ENCODE results near the gene MMP3.

The MMP3 gene

GRCh38 chr11:102792604-102793003, 50.8 kb downstream of the MMP3 start (continued):
- TF ChIP-seq ZNF747 (tag by site-specific recombination; IDR thresholded peaks at IDR 0.05): no peak
- no peak for TF ChIP-seq ZNF280C (tag by site-specific recombination; IDR thresholded peaks at IDR 0.05)
- TF ChIP-seq, protein P1, sequence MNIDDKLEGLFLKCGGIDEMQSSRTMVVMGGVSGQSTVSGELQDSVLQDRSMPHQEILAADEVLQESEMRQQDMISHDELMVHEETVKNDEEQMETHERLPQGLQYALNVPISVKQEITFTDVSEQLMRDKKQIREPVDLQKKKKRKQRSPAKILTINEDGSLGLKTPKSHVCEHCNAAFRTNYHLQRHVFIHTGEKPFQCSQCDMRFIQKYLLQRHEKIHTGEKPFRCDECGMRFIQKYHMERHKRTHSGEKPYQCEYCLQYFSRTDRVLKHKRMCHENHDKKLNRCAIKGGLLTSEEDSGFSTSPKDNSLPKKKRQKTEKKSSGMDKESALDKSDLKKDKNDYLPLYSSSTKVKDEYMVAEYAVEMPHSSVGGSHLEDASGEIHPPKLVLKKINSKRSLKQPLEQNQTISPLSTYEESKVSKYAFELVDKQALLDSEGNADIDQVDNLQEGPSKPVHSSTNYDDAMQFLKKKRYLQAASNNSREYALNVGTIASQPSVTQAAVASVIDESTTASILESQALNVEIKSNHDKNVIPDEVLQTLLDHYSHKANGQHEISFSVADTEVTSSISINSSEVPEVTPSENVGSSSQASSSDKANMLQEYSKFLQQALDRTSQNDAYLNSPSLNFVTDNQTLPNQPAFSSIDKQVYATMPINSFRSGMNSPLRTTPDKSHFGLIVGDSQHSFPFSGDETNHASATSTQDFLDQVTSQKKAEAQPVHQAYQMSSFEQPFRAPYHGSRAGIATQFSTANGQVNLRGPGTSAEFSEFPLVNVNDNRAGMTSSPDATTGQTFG (tag by site-specific recombination; IDR thresholded peaks at IDR 0.05; ENCODE audit: borderline replicate concordance): no peak

GRCh38 chr11:102791271-102792036, 52.0 kb downstream of the MMP3 start:
- no peak overlapping the region for H3K27ac ChIP-seq (ENCODE audit: extremely low read depth, low read depth, low read length)
- ChIA-PET CTCF (interaction anchor here (0.7 to 2.6 kb wide), 6 partner anchors 8 to 492 kb away, joined by 3 to 11 read pairs (median 3); partner anchors contain the start of gene MMP10), POLR2A (no interaction called here)
- H3K4me3 ChIP-seq (ENCODE audit: low read depth, low read length): no peak overlapping the region
- no peak for TF ChIP-seq ZFP37 (tag by site-specific recombination; IDR thresholded peaks at IDR 0.05)
- TF ChIP-seq, protein P2, sequence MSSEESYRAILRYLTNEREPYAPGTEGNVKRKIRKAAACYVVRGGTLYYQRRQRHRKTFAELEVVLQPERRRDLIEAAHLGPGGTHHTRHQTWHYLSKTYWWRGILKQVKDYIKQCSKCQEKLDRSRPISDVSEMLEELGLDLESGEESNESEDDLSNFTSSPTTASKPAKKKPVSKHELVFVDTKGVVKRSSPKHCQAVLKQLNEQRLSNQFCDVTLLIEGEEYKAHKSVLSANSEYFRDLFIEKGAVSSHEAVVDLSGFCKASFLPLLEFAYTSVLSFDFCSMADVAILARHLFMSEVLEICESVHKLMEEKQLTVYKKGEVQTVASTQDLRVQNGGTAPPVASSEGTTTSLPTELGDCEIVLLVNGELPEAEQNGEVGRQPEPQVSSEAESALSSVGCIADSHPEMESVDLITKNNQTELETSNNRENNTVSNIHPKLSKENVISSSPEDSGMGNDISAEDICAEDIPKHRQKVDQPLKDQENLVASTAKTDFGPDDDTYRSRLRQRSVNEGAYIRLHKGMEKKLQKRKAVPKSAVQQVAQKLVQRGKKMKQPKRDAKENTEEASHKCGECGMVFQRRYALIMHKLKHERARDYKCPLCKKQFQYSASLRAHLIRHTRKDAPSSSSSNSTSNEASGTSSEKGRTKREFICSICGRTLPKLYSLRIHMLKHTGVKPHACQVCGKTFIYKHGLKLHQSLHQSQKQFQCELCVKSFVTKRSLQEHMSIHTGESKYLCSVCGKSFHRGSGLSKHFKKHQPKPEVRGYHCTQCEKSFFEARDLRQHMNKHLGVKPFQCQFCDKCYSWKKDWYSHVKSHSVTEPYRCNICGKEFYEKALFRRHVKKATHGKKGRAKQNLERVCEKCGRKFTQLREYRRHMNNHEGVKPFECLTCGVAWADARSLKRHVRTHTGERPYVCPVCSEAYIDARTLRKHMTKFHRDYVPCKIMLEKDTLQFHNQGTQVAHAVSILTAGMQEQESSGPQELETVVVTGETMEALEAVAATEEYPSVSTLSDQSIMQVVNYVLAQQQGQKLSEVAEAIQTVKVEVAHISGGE (tag by site-specific recombination; conservative IDR thresholded peaks at IDR 0.05; ENCODE audit: low read depth): no peak
- TF ChIP-seq ZNF639 (tag by site-specific recombination; IDR thresholded peaks at IDR 0.05): no peak
- H3K4me1 ChIP-seq (ENCODE audit: control insufficient read depth, insufficient read depth, low read length): no peaks in the 10 kb centered on the region
- H3K9me3 ChIP-seq (ENCODE audit: control insufficient read depth, insufficient read depth, low read depth, low read length): no peaks in the 10 kb centered on the region
- H3K36me3 ChIP-seq (ENCODE audit: control insufficient read depth in 2 of 2, insufficient read depth in 1 of 2, low read length in 2 of 2): no peaks in the 10 kb centered on the region

GRCh38 chr11:102788334-102788995, 54.9 kb downstream of the MMP3 start:
- no peaks in the 10 kb centered on the region for H3K9me3 ChIP-seq (ENCODE audit: control insufficient read depth, insufficient read depth, low read depth, low read length)
- ChIA-PET POLR2A (no interaction called here), CTCF (no interaction called here)
- H3K4me3 ChIP-seq (ENCODE audit: low read depth, low read length): no peak overlapping the region
- no peaks in the 10 kb centered on the region for H3K4me1 ChIP-seq (ENCODE audit: control insufficient read depth, insufficient read depth, low read length)
- no peaks in the 10 kb centered on the region for H3K36me3 ChIP-seq (ENCODE audit: control insufficient read depth in 2 of 2, insufficient read depth in 1 of 2, low read length in 2 of 2)
- no peak overlapping the region for H3K27ac ChIP-seq (ENCODE audit: extremely low read depth, low read depth, low read length)
- no peak for TF ChIP-seq ZNF202 (tag by site-specific recombination; IDR thresholded peaks at IDR 0.05; ENCODE audit: borderline replicate concordance)
- TF ChIP-seq, protein P3, sequence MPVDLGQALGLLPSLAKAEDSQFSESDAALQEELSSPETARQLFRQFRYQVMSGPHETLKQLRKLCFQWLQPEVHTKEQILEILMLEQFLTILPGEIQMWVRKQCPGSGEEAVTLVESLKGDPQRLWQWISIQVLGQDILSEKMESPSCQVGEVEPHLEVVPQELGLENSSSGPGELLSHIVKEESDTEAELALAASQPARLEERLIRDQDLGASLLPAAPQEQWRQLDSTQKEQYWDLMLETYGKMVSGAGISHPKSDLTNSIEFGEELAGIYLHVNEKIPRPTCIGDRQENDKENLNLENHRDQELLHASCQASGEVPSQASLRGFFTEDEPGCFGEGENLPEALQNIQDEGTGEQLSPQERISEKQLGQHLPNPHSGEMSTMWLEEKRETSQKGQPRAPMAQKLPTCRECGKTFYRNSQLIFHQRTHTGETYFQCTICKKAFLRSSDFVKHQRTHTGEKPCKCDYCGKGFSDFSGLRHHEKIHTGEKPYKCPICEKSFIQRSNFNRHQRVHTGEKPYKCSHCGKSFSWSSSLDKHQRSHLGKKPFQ (tag by site-specific recombination; IDR thresholded peaks at IDR 0.05): no peak
- no peak for TF ChIP-seq ZNF138 (tag by site-specific recombination; IDR thresholded peaks at IDR 0.05; ENCODE audit: borderline replicate concordance)
- TF ChIP-seq, protein P4, sequence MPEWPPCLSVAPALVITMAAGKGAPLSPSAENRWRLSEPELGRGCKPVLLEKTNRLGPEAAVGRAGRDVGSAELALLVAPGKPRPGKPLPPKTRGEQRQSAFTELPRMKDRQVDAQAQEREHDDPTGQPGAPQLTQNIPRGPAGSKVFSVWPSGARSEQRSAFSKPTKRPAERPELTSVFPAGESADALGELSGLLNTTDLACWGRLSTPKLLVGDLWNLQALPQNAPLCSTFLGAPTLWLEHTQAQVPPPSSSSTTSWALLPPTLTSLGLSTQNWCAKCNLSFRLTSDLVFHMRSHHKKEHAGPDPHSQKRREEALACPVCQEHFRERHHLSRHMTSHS (tag by site-specific recombination; IDR thresholded peaks at IDR 0.05): no peak
- TF ChIP-seq RBAK (tag by site-specific recombination; IDR thresholded peaks at IDR 0.05): no peak
- TF ChIP-seq ZNF423 (tag by site-specific recombination; IDR thresholded peaks at IDR 0.05): no peak
- TF ChIP-seq, protein P5, sequence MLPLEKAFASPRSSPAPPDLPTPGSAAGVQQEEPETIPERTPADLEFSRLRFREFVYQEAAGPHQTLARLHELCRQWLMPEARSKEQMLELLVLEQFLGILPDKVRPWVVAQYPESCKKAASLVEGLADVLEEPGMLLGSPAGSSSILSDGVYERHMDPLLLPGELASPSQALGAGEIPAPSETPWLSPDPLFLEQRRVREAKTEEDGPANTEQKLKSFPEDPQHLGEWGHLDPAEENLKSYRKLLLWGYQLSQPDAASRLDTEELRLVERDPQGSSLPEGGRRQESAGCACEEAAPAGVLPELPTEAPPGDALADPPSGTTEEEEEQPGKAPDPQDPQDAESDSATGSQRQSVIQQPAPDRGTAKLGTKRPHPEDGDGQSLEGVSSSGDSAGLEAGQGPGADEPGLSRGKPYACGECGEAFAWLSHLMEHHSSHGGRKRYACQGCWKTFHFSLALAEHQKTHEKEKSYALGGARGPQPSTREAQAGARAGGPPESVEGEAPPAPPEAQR (tag by site-specific recombination; IDR thresholded peaks at IDR 0.05): no peak
- no peak for TF ChIP-seq KLF16 (tag by site-specific recombination; IDR thresholded peaks at IDR 0.05)
